ENCODE results near the gene SLC25A20.

GRCh38 chr3:48826451-48826850 is 72.2 kb downstream of the SLC25A20 start:
- TF ChIP-seq POLR2AphosphoS5 (IDR thresholded peaks at IDR 0.05; ENCODE audit: borderline replicate concordance, low read depth, low read length): no peak
- TF ChIP-seq EZH2 (IDR thresholded peaks at IDR 0.05): no peak
- no peak for TF ChIP-seq FOXP2 (optimal IDR thresholded peaks at IDR 0.05; ENCODE audit: control extremely low read depth, extremely low read length, insufficient read depth)

All from SK-N-MC (cell line).